Subcutaneous adipose tissue (tissue), 4 donors: ENCODE results near the gene IDH3G. TPM values are rescaled to one million over a fixed set of nuclear protein-coding genes. Genes with fewer than 3 reads are reported as not detected.

Experiments
- total RNA-seq, 4 donors: library from RNA; depleted of rRNA; stranded (reverse); fragments of >200 nt; gene quantifications; one replicate each; pipeline ENCODE4 v1.1.0, GENCODE V29; 2016
- TF ChIP-seq, protein P1 (sequence below): fragments of 450-650 bp; IDR thresholded peaks from one replicate; pipeline ENCODE4 v1.5.1; 2016; ENCODE audit warnings: low read depth, mild to moderate bottlenecking, control low read depth, antibody characterized with exemption, moderate library complexity

The IDH3G gene
- total RNA-seq, 4 donors from 2014 or later: 40.9 to 70.0 (median 69.5) TPM

DNA sequence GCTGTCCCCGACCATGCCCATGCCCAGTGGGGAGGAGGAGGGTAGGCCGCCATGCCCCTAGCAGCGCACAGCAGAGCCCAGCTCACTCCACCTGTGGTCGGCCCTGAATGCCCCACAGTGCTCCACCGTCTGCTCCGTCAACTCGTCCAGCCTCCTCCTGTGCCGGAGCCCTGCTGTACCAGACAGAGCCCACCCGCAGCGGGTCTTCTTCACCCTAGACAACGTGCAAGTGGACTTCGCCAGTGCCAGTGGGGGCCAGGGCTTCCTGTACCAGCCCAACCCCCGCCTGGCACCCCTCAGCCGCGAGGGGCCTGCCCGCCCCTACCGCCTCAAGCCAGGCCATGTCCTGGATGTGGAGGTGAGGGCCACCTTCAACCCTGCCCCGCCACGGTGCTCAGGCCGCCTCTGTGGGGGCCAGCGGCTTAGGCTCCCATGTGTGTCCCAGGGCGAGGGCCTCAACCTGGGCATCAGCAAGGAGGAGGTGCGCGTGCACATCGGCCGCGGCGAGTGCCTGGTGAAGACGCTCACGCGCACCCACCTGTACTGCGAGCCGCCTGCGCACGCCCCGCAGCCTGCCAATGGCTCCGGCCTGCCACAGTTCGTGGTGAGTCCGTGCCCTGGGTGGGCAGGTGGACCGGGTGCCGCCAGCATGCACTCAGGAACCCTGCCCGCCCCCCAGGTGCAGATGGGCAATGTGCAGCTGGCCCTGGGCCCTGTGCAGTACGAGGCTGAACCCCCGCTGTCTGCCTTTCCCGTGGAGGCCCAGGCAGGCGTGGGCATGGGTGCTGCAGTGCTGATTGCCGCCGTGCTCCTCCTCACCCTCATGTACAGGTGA lies 20.2 kb downstream of the IDH3G start:
- TF ChIP-seq, protein P1, sequence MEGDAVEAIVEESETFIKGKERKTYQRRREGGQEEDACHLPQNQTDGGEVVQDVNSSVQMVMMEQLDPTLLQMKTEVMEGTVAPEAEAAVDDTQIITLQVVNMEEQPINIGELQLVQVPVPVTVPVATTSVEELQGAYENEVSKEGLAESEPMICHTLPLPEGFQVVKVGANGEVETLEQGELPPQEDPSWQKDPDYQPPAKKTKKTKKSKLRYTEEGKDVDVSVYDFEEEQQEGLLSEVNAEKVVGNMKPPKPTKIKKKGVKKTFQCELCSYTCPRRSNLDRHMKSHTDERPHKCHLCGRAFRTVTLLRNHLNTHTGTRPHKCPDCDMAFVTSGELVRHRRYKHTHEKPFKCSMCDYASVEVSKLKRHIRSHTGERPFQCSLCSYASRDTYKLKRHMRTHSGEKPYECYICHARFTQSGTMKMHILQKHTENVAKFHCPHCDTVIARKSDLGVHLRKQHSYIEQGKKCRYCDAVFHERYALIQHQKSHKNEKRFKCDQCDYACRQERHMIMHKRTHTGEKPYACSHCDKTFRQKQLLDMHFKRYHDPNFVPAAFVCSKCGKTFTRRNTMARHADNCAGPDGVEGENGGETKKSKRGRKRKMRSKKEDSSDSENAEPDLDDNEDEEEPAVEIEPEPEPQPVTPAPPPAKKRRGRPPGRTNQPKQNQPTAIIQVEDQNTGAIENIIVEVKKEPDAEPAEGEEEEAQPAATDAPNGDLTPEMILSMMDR: no peak

DNA sequence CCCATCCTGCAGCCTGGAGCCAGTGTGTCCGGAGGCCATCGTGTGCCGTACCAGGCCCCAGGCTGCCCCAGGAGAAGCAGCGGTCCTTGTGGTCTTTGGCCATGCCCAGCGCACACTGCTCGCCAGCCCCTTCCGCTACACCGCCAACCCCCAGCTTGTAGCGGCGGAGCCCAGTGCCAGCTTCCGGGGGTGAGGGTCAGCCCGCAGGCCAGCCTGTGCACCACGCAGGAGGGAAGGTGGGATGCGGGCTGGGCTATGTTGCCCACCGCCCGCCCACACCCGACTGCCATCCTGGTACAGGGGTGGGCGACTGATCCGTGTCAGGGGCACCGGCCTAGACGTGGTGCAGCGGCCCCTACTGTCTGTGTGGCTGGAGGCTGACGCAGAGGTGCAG lies 21.0 kb downstream of the IDH3G start:
- TF ChIP-seq, protein P1: no peak

DNA sequence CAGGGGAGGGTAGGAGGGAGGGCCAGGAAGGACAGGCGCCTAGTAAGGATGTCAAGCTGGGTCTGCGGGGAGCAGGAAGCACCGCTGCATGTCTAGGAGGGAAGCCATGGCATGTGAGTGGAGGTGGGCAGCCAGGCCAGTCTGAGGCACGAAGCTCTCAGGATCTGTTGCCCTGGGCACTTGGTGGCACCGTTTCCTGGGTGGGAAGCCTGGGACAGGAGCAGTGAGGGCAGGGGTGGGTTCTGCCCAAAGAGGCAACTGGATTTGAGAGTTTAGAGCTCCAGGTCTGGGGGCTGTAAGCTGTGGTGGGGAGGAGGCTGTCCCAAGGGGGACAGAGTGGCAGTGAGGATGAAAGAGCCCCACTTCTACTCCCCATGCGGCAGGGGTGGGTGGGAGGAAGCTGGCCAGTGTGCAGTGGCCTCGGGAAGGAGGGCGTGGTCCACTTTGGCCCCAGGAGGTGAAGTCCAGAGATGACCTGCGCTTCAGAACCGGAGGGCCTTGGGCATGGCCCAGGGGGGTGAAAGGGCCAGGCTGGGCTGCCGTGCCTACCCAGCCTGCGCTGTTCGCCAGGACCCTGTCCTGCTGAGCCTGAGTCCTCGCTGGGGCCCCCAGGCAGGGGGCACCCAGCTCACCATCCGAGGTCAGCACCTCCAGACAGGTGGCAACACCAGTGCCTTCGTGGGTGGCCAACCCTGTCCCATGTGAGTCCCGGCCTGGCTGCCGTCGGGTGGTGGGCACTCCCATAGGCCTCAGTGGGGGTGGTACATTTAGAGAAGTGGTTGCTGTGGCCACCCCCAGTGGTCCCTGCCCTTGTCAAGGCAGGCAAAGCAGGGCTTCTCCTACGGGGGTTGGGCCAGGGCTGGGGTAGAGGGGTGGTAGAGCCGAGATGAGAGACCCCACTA lies 21.6 kb downstream of the IDH3G start:
- TF ChIP-seq, protein P1: no peak

DNA sequence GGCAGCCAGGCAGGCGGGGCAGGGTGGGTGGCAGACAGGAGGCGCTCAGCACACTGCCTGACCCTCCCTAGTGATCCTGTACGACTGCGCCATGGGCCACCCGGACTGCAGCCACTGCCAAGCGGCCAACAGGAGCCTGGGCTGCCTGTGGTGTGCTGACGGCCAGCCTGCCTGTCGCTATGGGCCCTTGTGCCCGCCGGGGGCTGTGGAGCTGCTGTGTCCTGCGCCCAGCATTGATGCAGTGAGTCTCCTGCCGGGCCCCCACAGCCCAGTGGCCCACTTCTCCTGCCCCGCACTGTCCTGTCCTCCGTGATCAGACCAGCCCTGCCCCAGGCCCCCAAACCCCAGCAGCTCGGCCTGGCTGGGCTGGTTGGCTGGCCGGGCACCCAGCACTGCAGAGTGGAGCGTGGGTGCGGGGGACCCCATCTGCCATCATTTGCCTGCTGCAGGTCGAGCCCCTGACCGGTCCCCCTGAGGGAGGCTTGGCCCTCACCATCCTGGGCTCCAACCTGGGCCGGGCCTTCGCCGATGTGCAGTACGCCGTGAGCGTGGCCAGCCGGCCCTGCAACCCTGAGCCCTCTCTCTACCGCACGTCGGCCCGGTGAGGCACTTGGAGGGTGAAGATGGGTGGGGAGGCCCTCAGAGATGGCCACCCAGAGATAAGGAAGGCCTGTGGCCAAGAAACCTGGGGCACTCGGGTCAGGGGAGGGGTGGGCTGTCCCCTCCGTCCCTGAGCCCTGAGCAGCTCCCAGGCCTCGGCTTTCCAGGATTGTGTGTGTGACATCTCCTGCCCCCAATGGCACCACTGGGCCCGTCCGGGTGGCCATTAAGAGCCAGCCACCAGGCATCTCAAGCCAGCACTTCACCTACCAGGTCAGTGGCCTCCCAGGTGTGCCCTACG lies 22.5 kb downstream of the IDH3G start:
- TF ChIP-seq, protein P1: no peak

DNA sequence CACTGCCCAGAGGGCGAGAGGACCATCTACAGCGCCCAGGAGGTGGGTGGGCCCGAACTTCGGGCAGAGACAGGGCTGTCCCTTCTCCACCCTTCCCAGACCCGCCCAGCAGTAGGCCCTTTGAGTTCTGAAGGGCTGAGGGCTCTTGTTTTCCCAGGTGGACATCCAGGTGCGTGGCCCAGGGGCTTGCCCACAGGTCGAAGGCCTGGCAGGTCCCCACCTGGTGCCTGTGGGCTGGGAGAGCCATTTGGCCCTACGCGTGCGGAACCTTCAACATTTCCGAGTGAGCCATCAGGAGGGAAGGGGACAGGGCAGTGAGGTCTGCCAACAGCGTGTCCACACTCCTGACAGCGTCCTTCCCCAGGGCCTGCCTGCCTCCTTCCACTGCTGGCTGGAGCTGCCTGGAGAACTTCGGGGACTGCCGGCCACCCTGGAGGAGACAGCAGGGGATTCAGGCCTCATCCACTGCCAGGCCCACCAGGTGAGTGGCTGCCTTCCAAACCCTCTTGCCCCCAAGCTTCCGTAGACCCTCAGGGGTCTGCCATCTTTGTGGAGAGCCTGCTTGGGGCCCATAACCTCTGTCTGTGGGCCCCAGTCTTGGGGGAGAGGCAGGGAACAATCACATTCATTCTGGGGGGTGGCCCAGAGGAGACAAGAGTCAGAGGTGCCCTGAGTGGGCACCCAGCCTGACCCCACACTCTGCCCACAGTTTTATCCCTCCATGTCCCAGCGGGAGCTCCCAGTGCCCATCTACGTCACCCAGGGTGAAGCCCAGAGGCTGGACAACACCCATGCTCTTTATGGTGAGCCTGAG lies 23.4 kb downstream of the IDH3G start:
- TF ChIP-seq, protein P1: no peak

DNA sequence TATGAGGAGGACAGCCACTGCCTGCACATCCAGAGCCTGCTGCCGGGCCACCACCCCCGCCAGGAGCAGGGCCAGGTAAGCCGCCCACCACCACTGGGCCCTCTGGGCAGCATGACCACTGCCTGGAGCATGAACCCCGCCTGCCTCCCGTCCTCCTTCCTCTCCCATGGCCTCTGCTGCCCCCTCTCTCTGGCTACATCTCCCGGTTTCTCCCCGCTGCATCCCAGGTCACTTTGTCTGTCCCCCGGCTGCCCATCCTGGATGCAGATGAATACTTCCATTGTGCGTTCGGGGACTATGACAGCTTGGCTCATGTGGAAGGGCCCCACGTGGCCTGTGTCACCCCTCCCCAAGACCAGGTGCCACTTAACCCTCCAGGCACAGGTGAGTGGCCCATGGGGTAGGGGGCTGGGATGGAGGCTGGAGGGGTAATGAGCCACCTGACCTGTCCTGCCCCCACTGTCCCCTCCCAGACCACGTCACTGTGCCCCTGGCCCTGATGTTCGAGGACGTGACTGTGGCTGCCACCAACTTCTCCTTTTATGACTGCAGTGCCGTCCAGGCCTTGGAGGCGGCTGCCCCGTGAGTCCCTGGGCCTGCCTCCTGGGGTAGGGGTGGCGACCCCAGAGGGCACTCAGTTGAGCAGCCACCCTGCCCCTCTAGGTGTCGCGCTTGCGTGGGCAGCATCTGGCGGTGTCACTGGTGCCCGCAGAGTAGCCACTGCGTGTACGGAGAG lies 24.1 kb downstream of the IDH3G start:
- TF ChIP-seq, protein P1: no peak
